Measurements from ENCODE around the gene ATG4B. TPM values are rescaled to one million over a fixed set of nuclear protein-coding genes. Genes with fewer than 3 reads are reported as not detected.

ATG4B gene
- total and polyA plus RNA-seq, 2 experiments from 2014 or later: 65.3 to 85.5 TPM

DNA sequence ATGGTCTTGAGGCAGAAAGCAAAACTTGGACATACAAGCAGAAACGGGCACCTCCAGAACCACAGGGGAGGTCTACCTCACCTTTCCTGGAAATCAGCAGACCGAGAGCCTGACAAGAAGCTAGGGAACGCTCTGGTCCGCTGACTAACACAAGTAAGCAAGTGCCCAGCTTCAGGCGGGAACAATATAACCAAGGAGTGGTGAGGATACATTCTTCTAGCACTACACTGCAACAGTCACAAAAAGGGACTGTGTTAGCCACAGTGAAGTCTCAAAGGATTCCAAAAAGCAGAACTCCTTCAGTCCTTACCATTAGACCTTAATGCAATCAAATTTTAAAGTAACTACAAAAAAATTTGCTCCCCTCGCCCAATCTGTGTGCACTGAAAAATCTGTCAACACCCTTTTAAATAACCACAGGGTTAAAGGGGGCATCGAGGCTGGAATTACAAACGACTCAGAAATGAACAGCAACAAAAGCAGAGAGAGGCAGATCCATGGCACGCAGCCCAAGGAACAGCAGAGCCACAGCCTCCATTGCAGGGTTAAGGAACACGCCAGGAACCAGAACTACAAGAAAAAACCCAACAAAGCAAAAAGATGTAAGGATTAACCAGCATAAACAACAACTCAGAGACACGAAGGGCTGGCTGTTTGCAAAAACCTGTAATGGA is 7.6 kb upstream of the ATG4B start:
- Histone ChIP-seq H3K9ac (no peak overlapping the region), H3K4me3 (no peak overlapping the region), H3K4me1 (ENCODE audit: insufficient read depth) (0 out of 2 replicates have a peak, but pooled peaks cover under 1% of the 10 kb centered on the region), H3K4me2 (ENCODE audit: unreplicated experiment) (no peak overlapping the region), H3K9me2 (ENCODE audit: insufficient read depth) (no peaks in the 10 kb centered on the region), H4K20me1 (ENCODE audit: insufficient read depth) (0 out of 2 replicates have a peak, but pooled peaks cover 4% of the 10 kb centered on the region), H3K36me3 (ENCODE audit: low read depth) (peaks cover 19% of the 10 kb centered on the region), H3K27ac (no peak overlapping the region), H3K27me3 (replicated peaks; ENCODE audit: insufficient read depth) (no peaks in the 10 kb centered on the region), H3F3A (ENCODE audit: insufficient read depth) (no peaks in the 10 kb centered on the region), H2AFZ (no peak overlapping the region), H3K9me3 (ENCODE audit: low read depth) (no peaks in the 10 kb centered on the region), H3K79me2 (ENCODE audit: insufficient read depth) (peaks cover 100% of the 10 kb centered on the region)
- no peak for TF ChIP-seq EZH2 (IDR thresholded peaks at IDR 0.05; ENCODE audit: insufficient read depth, poor library complexity, severe bottlenecking)
- TF ChIP-seq EZH2phosphoT487 (IDR thresholded peaks at IDR 0.05; ENCODE audit: insufficient read depth, low read depth): no peak
- in situ Hi-C loops (cut with MboI): no loop called here
- no peak for DNase-seq
- WGBS, 2 experiments (ENCODE audit: low coverage in 1 of 2, low lambda C conversion rate in 2 of 2, missing lambda C conversion rate in 2 of 2): 73 to 76% methylated on average over 11 of the region's 11 CpGs

DNA sequence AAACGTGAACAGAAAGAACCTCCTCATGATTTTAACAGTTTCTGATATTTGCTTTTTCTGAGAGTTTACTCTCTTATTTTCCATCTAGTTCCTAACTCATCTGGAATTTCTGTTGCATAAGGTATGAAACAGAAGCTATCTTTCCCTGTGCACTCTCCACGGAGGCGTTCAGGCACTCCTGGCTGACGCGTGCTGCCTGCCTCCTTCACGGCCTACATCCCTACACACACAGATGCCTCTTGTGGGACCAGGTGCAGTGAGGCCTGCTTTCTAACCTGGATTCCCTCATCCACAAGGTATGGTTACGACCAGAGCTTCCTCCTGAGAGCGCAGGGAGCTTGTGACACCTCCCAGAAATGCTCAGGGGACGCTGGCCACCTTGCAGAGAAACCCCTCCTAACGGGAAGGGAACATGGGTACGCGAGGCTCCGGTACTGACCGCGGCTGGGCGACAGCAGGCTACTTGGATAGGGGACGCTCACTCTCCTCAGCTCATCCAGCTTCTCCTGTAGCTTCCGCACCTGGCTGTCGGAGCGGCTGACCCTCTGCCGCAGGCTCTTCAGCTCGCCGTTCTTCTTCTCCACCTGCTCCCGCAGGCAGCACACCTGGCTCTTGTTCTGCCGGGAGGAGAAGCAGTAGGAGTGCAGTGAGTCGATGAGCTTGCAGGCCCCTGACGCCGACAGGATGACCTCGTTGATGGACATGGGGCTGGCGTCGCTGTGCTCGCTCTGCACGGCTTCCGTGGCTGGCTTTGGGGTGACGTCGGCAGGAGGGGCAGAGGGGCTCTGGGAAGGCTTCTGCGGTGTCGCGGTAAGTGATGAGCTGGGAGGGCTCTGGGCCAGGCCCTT is 4.8 kb upstream of the ATG4B start:
- Histone ChIP-seq H2AFZ (no peak overlapping the region), H3K79me2 (ENCODE audit: insufficient read depth) (peaks cover 89% of the 10 kb centered on the region), H3K4me1 (ENCODE audit: insufficient read depth) (peaks cover 9% of the 10 kb centered on the region; the same call in 1 of the 2 replicates), H3K9me3 (ENCODE audit: low read depth) (no peaks in the 10 kb centered on the region), H4K20me1 (ENCODE audit: insufficient read depth) (0 out of 2 replicates have a peak, but pooled peaks cover 4% of the 10 kb centered on the region), H3K9ac (no peak overlapping the region), H3K27me3 (replicated peaks; ENCODE audit: insufficient read depth) (no peaks in the 10 kb centered on the region), H3K36me3 (ENCODE audit: low read depth) (peaks cover 19% of the 10 kb centered on the region), H3K4me3 (no peak overlapping the region), H3K9me2 (ENCODE audit: insufficient read depth) (no peaks in the 10 kb centered on the region), H3F3A (ENCODE audit: insufficient read depth) (peaks cover 9% of the 10 kb centered on the region; the same call in 1 of the 2 replicates), H3K4me2 (ENCODE audit: unreplicated experiment) (no peak overlapping the region), H3K27ac (no peak overlapping the region)
- WGBS, 2 experiments (ENCODE audit: low coverage in 1 of 2, low lambda C conversion rate in 2 of 2, missing lambda C conversion rate in 2 of 2): 97% methylated on average over 39 of the region's 39 CpGs
- TF ChIP-seq EZH2phosphoT487 (IDR thresholded peaks at IDR 0.05; ENCODE audit: insufficient read depth, low read depth): no peak
- no peak for TF ChIP-seq EZH2 (IDR thresholded peaks at IDR 0.05; ENCODE audit: insufficient read depth, poor library complexity, severe bottlenecking)
- DNase-seq: no peak
- in situ Hi-C loops (cut with MboI): no loop called here

DNA sequence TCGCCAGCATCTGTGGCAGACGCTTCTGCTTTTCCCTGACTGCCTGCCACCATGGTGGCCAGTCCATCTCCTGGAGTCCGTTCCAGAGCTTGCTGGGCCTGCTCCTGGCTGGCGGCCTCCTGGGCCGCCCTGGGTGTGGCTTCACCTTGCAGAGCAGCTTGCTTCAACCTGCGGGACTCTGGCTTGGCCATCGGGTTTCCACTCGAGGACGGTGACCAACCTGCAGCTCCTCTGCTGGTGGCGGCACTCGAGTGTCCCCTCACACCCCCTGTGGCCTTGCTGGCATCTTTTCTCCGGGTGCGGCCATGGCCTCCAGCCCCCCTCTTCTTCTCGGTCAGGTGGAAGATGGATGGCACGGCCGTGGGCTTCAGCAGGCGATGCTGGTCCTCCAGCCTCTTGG is 3.9 kb upstream of the ATG4B start:
- H3K36me3 ChIP-seq (ENCODE audit: low read depth): peaks cover 19% of the 10 kb centered on the region
- 0 out of 2 replicates have a peak, but pooled peaks cover 4% of the 10 kb centered on the region for H4K20me1 ChIP-seq (ENCODE audit: insufficient read depth)
- H3K4me2 ChIP-seq (ENCODE audit: unreplicated experiment): no peak overlapping the region
- no peaks in the 10 kb centered on the region for H3K9me3 ChIP-seq (ENCODE audit: low read depth)
- H3K9me2 ChIP-seq (ENCODE audit: insufficient read depth): no peaks in the 10 kb centered on the region
- no peak overlapping the region for H2AFZ ChIP-seq
- H3K79me2 ChIP-seq (ENCODE audit: insufficient read depth): peaks cover 89% of the 10 kb centered on the region
- 93 to 94% methylated on average over 17 of the region's 17 CpGs for WGBS, 2 experiments (ENCODE audit: low coverage in 1 of 2, low lambda C conversion rate in 2 of 2, missing lambda C conversion rate in 2 of 2)
- TF ChIP-seq EZH2phosphoT487 (IDR thresholded peaks at IDR 0.05; ENCODE audit: insufficient read depth, low read depth): no peak
- peaks cover 9% of the 10 kb centered on the region; the same call in 1 of the 2 replicates for H3F3A ChIP-seq (ENCODE audit: insufficient read depth)
- no peak overlapping the region for H3K4me3 ChIP-seq
- no peak for DNase-seq
- H3K9ac ChIP-seq: no peak overlapping the region
- no peak overlapping the region for H3K27ac ChIP-seq
- H3K27me3 ChIP-seq (replicated peaks; ENCODE audit: insufficient read depth): no peaks in the 10 kb centered on the region
- in situ Hi-C loops (cut with MboI): no loop called here
- H3K4me1 ChIP-seq (ENCODE audit: insufficient read depth): peaks cover 11% of the 10 kb centered on the region

DNA sequence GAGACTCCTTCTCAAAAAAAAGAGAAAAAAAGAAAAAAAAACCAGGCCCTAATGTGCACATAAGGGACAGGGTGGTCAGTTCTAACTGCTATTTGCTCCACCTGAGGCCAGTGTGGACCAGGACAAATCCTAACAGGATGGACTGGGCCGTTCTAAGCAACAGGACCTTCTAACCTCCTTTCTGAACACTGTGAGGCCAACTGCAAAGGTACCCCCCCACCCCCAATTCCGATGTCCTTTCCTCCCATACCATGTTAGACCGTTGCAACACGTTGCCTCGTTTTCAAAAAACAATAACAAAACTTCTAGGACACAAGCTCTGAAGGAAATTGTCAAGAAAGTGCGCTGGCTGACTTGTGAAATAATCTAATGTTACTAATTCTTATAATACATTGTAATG is 1.7 kb upstream of the ATG4B start:
- Histone ChIP-seq H3F3A (ENCODE audit: insufficient read depth) (peaks cover 9% of the 10 kb centered on the region; the same call in 1 of the 2 replicates), H3K9ac (peak overlapping the region; percentile 90), H3K4me2 (ENCODE audit: unreplicated experiment) (peak overlapping the region; percentile 81), H3K36me3 (ENCODE audit: low read depth) (peaks cover 13% of the 10 kb centered on the region), H3K4me3 (peak overlapping the region; percentile 81), H4K20me1 (ENCODE audit: insufficient read depth) (peaks cover 8% of the 10 kb centered on the region; the same call in 1 of the 2 replicates), H3K27me3 (replicated peaks; ENCODE audit: insufficient read depth) (no peaks in the 10 kb centered on the region), H3K79me2 (ENCODE audit: insufficient read depth) (peaks cover 89% of the 10 kb centered on the region), H3K9me2 (ENCODE audit: insufficient read depth) (no peaks in the 10 kb centered on the region), H2AFZ (peak overlapping the region; percentile 67), H3K27ac (peak overlapping the region; percentile 88), H3K9me3 (ENCODE audit: low read depth) (no peaks in the 10 kb centered on the region), H3K4me1 (ENCODE audit: insufficient read depth) (peaks cover 17% of the 10 kb centered on the region)
- peak; percentile 36 for DNase-seq
- 16 to 19% methylated on average over 6 of the region's 6 CpGs for WGBS, 2 experiments (ENCODE audit: low coverage in 1 of 2, low lambda C conversion rate in 2 of 2, missing lambda C conversion rate in 2 of 2)
- TF ChIP-seq EZH2 (IDR thresholded peaks at IDR 0.05; ENCODE audit: insufficient read depth, poor library complexity, severe bottlenecking) (no peak), EZH2phosphoT487 (IDR thresholded peaks at IDR 0.05; ENCODE audit: insufficient read depth, low read depth) (no peak)
- in situ Hi-C loops (cut with MboI): no loop called here
